NCI-H2029 treated with DMSO at 0.1 percent for 48 hours (cell line): ENCODE results near the gene ABCA2.
"Not testable (repeated sequence)": the region's sequence is repeated elsewhere in the genome, so short reads cannot be mapped to it uniquely, and the experiment has no call there.

Experiments used
- DNase-seq: peaks from one replicate; lab custom pipeline; 2025; lab: John Stamatoyannopoulos, UW

The ABCA2 gene

DNA sequence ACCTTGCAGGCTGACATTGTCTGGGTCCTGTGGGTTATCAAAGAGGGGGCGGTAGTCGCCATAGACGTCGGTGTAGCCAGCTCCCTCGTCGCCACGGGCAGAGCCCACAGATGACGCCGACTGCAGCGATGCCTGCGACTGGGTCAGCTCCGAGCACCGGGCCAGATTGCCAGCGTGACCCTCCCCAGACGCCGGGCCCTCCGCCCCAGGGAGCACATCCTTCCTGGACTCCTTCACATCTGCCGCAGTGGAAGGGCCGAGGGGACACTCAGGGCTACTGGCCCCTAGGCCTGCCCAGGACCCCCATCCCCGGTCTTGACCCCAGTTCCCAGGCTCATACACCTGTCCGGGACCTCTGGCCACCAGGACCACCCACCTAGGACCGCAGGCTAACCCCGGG lies 13.9 kb downstream of the ABCA2 start:
- no peak for DNase-seq

DNA sequence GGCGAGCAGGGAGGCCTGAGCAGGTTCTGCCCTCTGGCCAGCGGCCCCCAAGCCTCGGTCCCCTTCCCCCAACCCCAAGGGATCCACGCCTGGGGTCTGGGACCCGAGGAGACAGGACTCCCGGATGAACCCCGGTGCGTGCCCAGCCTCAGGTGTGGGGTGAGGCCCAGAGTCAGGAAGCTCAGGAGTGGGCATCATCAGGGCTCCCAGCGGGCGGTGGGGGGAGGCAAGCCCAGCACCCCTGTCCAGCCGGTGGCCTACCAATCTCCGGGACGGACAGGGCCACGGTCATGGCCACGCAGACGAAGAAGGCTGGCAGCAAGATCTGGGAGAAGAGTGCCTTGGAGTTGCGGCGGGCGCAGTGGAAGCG lies 14.5 kb downstream of the ABCA2 start:
- DNase-seq: no peak

DNA sequence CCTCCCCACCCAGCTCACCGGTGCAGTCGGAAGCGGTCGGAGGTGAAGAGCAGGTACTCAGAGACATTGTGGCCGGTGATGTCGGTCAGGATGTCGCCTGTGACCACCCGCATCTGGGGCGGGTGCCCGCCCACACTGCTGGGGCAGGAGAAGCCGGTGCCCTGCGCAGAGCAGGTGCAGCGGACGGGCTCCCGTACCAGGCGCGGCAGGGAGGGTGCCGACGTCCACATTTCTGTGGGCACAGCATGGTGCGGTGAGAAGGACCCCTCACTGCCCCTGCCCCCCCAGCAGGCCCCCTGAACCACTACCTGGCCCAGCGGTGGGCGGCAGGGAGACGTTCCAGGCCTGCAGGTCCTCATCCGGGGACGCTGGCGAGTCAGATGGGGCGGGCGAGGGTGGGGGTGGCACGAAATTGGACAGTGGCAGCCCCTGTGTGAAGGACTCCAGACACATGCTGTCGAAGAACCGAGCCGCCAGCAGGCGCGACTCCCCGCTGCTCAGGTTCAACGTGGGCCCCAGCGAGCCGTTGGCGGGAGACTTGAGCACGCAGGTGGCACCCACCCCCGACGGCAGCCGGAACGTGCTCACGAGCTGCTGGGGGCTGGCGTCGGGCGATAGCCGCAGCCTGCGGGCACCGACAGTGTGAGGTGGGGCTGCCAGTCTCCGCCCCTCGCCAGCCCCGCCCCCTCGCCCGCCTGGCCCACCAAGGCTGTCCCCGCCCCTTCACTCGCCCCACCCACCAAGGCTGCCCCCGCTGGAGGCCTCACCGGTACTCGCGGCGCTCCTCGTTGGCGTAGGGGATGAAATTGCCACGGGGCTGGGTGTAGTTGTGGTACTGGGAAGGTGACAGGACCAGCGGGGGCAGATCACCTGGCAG lies 15.1 kb downstream of the ABCA2 start:
- no peak for DNase-seq

DNA sequence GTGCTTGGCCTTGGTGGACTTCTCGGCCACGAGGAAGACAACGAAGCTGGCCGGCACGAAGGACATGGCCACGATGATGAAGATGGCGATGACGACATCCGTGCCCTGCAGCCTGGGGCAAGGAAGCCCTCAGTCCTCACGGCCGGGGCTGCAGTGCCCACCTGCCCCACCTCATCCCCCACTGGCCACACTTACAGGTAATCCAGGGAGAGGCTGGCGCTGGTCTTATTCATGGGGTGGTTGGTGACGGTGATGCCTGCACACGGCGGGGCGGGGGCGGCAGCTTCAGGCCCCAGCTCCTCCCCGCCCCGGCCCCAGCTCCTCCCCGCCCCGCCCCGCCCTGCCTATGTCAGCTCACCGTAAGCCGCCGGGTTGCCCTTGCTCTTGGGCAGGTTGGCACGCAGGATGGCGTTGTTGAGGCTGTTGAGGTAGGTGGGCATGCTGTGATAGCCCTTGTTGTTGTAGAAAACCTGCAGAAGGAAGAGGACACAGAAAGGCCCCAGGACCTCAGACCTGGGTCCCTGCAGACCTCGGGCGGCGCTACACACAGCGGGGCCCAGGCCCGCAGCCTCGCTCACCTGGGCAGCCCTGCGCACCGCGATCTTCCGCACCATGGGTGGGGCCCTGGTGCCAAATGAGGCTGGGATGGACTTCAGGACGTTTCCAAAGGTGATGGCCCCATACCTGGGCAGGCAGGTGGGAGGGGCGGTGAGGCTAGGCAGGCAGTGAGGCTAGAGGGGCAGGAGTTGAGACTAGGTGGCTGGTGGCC lies 15.9 kb downstream of the ABCA2 start:
- no peak for DNase-seq

DNA sequence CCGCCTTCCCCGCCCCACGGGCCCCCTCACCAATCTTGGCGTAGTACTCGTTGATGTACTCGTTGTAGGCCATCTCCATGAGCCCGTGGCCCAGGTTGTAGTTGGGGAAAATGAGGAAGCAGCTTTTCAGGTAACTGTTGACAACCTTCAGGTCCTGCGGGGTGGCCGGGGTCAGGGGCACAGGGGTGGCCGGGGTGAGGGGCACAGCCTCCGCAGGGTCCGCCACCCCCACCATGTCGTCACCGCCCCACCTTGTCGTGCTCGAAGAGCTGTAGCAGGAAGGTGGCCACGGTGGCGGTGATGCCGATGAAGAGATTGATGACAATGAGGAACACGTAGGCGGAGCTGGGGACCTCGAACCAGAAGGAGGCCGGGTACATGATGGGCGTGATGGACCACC lies 16.9 kb downstream of the ABCA2 start:
- DNase-seq: no peak

DNA sequence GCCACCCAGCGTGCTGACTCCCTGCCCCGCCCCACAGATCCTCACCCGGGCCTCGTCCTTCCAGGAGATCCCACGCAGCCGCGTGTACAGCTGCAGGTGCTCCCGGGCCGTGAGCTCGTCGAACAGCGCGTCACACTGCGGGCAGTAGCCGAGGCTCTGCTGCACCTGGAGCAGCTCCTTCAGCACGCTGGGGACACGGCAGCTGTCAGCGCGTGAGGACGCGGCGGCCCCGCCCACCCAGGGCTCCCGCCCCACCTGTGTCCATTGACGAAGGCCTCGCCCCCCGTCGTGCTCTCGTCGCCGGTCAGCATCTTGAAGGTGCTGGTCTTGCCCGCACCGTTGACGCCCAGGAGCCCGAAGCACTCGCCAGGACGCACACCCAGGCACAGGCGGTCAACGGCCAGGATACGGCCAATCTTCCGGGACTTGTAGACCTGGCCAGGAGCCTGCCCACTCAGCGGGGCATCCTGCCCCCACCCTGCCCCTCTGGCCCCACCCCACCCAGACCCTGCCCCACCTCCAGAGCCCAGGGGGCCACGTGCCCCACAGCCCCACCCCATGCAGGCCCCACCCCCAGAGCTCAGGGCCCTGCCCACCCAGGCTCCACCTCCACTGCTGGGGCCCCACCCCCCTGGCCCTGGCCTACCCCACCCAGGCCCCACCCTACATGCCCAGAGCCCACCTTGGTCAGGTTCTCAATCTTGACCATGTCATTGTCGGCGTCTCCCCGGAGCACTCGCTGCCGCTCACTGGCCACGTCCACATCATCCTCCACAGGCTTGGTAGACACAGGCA lies 17.9 kb downstream of the ABCA2 start:
- DNase-seq: no peak

DNA sequence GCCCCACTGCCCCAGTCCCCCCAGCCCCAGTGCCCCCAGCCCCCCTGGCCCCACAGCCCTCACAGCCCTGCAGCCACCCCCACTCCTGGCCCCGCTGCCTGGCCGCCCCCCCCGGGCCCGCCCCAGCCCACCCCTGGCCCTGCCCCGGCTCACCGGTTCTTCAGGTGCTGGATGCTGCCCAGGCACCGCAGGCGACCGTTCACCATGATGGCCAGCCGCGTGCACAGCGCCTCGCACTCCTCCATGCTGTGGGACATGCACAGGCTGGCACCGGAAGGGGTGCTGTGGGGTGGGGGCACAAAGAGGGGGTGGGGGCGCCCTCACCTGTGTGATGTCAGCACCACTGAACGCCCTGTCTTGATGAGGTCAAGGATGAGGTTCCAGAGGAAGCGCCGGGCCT lies 18.8 kb downstream of the ABCA2 start:
- DNase-seq: no peak

DNA sequence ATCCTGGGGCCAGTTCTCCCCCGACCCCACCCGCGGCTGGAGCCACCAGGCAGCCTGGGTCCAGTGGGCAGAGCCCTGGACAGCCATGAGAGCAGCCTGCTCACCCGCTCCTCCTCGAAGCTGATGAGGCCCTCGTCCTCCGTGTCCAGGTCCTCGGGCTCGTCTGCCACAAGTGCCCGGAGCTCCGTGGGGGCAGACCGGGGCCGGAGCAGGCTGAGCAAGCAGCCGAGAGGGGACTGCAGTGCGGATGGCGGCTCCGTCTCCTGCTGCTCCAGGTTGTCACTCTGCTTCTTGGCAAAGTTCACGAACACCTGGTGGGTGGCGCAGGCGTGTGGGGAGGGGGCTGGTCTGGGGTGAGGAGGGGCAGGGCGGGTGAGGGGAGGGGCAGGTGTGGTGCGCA lies 19.7 kb downstream of the ABCA2 start:
- DNase-seq: no peak

DNA sequence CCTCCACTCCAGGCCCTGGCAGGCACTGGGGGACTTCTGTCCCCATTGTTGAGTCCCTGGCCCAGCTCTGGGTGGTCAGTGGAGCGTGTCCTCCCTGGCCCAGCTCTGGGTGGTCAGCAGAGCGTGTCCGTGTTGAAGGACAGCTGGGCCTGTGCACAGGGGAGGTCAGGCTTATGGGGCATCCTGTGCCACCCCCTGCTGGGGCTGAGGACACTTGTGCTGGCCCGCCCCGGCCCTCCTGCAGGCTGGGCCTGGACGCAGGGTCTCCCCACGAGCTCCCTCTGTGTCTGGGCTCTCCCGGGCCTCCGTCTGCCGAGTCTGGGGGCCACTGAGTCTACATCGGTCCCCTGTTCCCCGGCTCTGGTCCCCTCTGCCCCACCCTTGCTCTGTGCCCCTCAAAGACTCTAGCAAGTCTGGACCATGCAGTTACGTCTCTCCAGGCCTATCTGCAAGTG lies 20.2 kb downstream of the ABCA2 start:
- DNase-seq: no peak

DNA sequence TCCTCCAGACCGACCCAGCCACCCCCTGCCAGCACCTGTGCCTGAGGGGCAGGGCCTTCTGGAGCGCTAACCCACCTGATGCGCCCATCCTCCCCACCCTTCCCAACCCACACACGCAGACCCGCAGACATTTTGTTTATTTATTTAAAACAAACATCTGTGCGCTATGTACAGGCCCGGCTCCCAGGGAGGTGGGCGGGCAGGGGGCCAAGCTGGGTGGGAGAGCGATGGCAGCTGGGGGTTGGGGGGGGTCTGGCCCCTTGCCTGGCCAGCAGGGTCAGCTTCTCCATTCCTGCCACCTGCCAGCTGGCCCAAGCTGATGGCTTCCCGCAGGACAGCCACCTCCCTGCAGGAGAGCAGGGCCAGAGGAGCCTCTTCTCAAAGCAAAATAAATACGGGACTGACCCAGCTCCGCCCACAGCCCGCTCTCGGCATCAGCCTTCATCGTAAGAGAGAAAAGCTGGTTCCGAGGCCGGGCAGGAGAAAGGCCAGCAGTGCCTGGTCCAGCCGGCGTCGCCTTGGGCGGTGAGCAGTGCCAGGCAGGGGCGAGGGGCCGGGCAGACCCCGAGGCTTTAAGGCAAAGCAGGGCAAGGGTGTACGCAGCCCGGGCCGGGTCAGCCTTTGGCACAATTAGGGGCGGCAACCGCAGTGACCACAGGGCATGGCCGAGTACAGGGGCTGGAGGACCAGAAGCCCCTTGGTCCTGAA lies 20.8 kb downstream of the ABCA2 start:
- DNase-seq: peak; percentile 53

DNA sequence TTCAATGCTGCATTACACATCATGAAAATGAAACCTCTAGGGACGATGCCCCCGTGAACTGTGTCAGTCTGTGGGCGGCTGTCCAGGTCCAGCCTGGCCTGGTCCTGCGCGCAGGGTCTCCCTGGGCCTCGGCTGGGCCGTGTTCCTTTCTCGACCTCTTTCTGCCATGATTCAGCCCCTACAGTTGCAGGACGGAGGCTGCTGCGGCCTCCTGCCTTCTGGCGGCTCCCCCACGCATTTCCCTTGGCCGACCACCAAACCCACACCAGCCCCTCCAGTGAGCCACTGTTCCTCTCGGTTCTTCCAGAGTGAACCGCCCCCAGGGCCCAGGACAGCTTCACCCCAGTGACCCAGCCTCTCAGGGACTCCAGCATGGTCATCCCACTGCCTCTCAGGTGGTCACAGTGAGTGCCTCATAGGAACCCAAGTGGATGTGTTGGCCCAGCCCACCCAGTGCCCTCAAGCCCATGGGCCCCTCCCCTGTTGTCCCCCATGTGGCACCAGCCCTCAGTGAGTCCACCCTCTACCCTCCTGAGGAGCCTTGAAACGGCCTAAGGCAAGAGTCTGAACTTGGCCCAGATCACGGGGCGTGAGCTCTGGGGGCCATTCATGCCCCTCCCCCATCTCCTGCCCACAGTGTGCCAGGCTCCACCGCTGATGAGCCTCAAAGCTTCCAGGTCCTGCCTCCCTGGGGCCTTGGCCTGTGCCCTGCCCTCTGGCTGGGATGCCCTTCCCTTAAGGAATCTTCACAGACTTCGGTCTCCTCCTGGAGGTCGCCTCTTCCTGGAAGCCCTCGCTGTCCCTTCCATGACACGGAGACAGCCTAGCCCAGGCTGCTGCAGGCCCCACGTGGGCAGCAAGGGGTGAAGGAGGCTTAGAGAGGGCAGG lies 21.7 kb downstream of the ABCA2 start:
- DNase-seq: no peak

DNA sequence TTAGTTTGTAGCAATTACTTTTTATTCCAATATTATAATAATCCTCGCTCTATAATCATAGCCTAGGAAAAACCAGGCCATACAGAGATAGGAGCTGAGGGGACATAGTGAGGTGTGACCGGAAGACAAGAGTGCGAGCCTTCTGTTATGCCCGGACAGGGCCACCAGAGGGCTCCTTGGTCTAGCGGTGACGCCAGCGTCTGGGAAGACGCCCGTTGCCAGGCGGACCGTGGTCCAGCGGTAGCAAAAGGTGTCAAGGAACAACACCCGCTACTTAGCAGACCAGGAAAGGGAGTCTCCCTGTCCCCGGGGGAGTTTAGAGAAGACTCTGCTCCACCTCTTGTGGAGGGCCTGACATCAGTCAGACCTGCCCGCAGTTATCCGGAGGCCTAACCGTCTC lies 23.8 kb downstream of the ABCA2 start:
- not testable (repeated sequence) for DNase-seq

DNA sequence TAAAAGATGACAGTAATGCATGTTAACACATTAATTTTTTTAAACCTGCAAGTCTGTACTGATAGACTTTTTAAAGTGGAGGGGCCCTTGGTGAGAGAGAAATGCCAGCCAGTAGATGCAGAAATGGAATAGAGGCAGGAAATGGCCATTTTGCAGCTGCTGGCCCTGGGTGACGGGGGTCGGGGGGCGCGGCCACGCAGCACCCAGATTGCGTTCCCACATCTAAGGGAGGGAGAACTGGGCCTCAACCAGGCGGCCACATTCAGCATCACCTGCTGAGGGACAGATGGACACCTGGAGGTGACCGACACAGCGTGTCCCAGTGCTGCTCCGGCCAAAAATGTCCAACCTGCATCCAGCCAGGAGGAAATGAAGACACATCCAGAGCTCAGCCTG lies 25.4 kb downstream of the ABCA2 start:
- DNase-seq: no peak

DNA sequence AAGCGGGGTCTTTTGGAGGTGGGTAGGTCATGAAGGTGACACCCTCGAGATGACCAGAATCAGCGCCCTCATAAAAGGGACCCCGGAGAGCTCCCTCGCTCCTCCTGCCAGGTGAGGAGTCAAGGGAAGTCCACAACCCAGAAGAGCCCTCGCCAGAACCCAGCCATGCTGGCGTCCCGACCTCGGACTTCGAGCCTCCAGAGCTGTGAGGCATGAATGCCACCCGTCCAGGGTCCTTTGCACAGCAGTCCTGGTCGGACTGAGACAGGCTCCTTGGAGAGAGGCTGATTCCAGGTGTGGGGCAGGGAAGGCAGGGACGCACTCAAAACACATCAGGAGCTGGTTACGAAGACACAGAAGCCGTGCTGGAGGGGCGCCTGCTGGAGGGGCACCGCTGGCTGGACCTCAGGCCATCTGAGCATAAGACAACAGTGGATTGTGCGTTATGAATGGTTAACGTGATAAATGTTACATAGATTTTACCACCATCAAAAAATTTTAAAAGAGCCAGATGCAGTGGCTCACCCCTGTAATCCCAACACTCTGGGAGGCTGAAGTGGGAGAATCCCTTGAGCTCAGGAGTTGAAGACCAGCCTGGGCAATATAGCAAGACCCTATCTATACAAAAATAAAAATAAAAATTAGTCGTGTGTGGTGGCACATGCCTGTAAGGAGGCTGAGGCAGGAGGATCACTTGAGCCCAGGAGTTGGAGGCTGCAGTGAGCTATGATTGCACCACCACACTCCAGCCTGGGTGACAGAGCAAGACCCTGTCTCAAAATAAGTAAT lies 26.0 kb downstream of the ABCA2 start:
- DNase-seq: no peak

DNA sequence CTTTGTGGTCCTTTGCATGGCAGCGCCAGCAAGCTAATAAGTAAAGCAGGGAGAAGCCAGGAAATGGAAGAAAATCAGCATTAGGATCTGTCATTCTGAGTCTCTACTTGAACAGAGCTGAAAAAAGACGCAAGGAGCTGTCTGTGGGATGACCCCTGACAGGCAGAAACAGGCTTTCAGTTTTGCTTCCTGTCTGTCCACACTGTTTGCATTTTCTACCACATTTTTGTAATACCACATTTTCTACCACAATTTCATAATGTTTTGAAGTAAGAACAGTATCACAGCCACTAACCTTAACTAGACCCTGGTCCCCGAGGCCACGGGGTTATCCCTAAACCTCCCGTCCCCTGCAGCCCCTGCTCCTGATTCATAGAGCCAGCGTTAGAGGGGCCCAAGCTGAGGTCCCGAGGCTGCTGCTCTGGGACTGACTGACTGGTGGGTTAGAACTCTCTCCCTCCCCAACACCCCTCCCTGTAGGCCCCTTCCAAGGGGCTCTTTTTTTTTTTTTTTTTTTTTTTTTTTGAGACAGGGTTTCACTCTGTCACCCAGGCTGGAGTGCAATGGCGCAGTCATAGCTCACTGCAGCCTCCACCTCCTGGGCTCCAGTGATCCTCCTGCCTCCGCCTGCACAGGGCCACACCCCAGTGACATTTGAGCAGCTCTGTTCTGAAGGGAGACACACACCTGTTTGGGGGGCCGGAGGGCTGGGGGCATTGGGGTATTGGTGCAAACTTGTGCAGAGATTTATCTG lies 27.7 kb downstream of the ABCA2 start:
- DNase-seq: no peak

DNA sequence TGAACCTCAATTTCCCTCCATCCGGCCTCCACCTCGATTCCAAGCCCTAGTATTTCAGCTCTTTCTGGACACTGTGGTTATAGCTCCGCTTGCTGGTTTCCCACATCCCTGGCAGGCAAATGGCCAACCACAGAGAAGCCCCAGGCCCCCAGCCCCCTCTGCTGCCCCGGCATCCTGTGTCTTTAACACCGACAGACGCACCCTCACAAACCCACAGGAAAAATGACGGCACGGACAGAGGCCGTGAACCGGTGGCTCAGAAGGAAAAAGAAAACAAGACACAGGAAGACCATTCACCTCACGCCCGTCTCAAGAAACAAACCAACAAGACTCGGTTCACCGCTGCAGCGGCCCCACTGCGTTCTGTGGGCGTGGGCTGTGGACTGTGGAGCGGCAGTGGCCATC lies 30.2 kb downstream of the ABCA2 start:
- no peak for DNase-seq

DNA sequence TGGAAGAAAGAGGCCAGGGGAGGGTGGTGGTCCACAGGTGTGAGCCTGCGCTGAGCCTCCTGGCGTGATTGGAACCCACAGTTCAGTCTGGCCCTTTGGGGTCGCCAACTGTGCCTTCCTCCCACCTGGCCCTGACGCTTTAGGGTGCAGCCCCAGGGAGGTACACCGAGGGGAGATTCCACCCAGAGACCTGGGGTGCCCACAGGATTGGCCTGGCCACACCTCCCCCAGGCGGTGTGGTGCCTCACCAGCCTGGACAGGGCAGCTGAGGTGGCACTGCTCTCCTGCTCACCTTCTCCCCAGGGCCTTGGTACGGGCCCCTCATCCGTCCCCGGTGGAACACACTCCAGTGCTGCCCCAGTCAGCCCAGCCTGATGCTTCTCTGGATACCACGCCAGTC lies 30.7 kb downstream of the ABCA2 start:
- DNase-seq: no peak

DNA sequence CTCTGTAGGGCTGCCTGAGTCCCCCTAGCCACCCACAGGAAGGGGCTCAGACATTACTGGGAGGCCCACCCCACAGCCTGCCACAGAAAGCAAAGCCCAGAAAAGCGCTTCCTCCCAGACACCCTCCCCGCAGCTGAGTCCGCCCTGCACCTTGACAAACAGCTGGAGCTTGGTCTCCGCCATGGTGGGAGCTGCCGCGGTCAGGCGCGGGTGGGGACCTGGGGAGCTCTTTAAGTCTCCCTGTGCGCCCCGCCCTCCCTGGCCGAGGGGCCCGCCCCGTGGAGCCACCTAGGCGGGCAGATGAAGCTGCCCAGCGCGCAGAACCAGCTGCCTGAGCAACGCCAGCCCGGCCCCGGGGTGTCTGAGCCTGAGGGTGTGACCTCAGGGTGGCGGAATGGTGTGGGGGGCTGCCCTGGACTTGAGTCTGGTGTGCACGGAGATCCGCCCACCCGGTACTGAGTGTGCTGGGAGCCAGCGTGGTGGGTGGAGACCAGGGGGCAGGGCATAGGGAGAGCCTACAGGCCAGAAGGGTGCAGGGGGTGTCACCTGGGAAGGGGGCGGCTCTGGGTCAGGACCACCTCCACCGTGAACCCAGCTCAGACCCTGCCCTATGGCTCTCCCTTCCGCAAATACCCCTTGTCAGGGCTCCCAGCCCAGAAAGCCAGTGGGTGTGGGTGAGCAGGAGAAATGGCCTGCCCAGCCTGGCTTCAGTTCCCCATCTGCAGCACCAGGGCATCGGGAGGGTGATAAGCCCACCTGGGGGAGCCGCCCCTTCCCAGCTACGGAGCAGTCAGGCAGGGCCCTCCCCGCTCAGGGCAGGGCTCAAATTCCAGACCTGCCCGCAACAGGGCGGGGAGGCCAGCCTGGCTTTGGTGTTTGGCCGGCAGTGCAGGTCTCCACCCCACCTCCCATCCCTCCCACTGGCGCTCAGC lies 31.4 kb downstream of the ABCA2 start, which contains the start of gene CLIC3:
TSS of gene CLIC3 (minus strand) at position 208 of the 932 bp plus-strand sequence. CDS start at position 183, 25 bp downstream.
- no peak for DNase-seq
